RPMI8226 (cell line): ENCODE data around the gene C3AR1.
"Not testable (repeated sequence)": the region's sequence is repeated elsewhere in the genome, so short reads cannot be mapped to it uniquely, and the experiment has no call there.

Experiments used
- DNase-seq: peaks from one replicate; pipeline ENCODE4 v3.0.0-alpha.2; 2015

C3AR1 gene

DNA sequence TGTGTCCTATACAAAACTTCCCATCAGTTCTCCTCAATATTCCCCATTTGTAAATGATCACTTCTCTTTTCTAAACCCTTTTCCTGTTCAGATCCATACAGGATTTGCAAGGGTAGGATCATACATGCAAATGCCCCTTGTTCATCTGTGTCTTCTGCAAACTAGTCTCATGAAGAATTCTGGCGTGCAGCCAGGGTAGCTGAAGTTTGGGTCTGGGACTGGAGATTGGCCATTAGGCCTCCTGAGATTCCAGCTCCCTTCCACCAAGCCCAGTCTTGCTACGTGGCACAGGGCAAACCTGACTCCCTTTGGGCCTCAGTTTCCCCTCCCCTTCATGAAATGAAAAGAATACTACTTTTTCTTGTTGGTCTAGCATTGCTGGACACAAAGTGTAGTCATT, 11.3 kb downstream of the C3AR1 start:
- no peak for DNase-seq

DNA sequence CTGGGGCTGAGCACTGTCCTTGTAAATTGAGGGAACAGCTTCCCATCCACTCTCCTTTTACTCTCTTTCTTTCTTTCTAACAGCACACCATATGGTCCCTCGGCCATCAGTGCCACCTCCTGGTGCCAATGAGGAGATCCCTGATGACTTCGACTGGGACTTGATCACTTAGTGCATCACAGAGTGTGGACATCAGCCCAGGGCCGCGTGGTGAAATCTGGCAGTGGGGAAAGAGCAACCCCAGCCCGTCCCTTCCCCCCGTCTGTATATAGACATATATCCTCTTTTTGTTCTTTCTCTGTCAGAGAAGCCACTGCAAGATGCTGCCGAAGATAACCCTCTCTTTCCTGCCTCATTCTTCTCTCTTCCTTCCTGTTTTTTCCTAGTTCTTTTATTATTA, 13.5 kb downstream of the C3AR1 start:
- no peak for DNase-seq

DNA sequence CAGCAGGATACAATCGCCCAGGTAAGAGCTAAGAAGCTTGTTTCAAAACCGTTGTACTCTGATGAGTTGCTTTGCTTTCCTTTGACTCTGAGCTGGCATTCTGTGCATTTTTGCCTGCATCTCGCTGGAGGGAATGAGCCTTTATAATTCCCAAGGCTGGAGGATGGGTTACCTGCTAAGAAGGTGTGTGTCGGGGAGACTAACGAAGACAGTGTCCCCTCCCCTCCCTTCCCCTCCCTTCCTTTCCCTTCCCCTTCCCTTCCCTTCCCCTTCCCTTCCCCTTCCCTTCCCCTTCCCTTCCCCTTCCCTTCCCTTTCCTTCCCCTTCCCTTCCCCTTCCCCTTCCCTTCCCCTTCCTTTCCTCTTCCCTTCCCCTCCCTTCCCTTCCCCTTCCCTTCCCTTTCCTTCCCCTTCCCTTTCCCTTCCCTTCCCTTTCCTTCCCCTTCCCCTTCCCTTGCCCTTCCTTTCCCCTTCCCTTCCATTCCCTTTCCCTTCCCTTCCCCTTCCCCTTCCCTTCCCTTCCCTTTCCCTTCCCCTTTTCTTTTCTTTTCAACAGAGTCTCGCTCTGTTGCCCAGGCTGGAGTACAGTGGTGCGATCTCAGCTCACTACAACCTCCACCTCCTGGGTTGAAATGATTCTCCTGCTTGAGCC, 15.4 kb downstream of the C3AR1 start:
- no peak for DNase-seq

DNA sequence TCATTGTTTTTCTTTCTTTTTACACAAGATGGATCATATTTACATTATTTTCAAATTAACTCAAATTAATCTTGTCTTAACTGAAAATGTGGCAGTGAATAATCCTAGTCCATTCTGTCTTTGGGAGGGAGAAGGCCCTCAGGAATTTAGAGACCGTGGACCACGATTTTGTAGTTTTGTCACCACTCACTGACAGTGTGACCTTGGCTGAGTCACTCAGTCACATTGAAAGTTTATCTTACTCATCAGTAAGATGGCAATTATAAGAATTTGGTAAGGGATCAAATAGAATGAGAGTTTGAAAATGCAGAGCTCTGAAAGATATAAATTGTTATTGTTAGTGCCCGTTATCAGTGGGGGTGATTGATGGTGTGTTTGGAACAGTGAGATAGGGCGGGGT, 17.3 kb downstream of the C3AR1 start:
- DNase-seq, result no peak

DNA sequence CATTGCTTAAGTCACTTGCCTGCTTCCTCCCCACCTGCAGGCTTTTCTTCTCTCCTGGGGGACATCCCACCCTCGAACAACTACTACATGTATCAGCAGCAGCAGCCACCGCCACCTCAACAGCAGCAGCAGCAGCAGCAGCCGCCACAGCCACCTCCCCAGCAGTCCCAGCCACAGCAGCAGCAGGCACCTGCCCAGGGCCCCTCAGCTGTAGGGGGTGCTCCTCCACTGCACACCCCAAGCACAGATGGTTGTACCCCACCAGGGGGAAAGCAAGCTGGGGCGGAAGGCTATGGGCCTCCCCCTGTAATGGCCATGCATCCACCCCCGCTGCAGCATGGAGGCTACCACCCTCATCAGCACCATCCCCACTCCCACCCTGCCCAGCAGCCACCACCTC, 18.3 kb downstream of the C3AR1 start:
- no peak for DNase-seq

DNA sequence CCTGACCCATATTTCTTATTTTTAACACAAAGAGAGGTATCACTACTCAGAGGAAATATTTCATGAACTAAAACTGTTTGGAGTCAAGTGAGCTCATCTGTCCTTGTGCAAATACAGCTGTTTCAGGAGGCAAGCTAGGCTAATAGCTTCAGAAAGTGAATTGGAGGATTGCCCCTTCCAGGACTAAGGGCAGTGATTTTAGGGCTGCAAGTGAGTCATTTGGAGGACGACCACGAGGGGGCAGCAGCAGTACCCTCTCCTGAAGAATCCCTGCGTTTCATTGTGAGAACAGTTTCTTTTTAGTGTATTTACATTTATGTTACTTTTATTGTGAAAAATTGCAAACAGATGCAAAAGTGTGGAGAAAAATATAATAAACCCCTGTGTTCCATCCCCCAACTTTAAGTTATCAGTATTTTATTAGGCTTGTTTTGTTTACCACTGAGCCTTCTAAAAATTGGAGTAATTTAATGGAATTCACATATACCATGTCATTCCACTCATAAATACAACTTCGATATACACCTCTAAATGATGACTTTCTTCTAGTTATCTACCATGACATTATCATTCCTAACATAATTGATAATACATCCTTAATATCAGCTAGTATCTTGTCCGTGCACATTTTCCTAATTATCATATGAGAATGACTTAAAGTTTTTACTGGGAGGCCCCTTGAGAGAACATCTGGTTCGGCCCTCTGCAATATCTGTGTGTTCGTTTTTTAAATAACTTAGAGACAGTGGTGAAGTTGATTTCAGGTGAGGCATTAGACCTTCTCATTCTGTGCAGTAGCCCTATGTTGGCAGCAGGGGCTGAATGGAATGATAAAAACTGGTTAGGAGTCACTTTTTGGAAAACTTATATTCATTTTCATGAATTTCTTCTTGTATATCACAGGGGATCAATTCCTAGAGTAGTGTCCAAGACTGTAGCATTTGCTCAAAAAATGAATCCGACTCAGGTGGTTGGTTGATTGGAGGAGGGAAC, 19.9 kb downstream of the C3AR1 start:
- DNase-seq, result peak; percentile 78

DNA sequence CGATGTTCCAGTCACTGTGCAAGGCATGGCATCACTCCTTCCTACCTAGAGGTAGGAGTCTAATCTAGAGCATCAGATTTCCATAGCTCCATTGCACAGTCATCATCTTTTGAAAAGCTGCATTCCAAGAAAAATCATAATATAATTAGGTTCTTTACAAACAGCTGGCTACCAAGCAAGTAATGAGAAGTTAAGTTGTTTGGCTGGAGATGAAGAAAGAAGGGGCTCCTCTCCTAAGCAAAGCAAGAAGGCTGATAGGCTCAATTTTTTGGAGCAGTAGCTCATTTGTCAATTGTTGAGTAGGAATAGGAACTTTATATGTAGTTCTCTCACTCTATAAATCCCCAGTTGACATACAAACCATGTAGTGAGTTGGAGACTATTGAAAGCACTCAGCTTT, 25.4 kb downstream of the C3AR1 start:
- DNase-seq, result no peak

DNA sequence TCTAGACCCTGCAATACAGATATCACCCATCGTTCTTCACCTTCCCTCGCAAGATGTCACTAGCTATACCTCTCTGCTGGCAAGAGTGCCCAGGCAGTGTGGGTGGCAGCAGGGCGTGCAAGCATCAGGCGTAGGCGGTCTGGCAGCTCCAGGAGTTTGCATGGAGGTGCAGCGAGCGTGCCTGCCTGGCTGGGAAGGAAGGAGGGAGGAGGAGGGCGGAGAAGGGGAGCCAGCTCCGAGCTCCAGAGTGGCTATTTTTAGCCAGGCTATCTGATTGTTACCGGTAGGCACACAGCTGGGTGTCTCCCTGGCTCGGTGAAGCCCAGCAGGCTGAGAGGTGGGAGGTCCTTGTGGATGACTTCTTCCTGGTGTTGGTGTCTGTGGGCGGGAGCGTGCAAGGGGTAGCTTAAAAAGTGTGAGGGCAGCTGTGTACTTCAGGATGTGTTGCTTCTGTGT, 27.5 kb downstream of the C3AR1 start:
- DNase-seq, result no peak

DNA sequence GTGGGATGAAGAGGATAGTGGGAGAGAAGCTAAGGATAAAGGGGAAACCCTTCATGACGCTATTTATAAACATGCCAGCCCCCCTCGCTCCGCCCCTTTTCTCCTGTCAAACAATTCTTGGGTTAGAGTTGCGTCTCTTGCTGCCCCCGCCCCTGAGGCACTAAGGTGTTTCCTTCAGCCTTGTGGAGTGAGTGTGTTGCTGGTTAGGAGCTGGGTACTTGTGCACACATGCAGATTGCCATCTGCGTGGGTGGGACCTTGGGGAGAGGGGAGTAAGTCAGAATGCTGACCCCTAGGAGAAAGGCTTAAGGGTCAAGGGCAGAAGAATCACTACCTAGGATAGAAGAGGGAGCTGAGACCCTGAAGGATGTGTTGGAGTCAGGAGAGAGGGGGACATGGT, 28.2 kb downstream of the C3AR1 start:
- DNase-seq, result no peak

DNA sequence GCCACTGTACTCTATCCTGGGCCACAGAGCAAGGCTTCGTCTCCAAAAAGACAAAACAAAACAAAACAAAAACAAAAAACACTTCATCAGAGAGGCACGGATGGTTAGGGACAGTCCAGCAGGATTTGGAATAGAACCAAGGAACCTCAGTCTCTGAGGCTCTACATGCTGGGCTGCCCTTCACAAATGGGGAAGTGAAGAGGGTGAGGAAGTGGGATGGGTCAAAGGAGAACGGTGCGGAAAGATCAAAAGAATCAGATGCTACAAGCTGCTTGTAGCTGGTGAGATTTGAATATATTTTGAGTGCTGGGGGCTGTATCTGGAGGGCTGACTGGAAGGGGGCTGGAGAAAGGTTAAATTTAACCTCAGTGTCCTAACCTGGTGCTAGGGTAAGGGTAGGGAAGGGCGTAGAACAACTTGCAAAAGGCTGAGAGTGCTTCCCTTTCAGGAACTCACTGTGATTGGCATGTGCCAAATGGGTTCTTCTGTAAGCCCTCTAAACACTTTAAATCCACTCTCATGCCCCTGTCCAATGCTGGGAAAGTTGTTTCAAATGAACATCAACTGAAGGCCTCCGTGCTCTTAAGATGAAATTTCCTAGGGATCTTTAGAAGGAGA, 29.0 kb downstream of the C3AR1 start:
- peak; percentile 62 for DNase-seq

DNA sequence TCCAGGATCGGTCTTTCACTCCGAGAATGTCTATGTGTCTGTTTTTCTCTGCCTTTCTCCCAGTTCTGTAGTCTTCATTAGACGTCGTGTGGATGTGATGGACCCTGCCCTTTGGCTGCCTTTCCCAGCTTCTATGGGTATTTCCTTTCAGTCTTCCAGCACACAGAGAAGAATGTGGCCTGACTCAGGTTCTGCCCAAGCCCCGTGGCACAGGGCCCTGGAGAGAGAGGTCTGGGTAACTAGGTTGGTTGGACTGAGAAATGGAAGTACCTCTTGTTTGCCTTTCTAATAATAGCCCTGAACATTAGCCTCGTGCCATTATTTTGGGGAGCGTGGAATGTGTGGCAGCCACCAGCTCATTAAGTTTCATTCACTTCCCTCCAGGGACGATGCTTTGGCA, 29.8 kb downstream of the C3AR1 start:
- no peak for DNase-seq

DNA sequence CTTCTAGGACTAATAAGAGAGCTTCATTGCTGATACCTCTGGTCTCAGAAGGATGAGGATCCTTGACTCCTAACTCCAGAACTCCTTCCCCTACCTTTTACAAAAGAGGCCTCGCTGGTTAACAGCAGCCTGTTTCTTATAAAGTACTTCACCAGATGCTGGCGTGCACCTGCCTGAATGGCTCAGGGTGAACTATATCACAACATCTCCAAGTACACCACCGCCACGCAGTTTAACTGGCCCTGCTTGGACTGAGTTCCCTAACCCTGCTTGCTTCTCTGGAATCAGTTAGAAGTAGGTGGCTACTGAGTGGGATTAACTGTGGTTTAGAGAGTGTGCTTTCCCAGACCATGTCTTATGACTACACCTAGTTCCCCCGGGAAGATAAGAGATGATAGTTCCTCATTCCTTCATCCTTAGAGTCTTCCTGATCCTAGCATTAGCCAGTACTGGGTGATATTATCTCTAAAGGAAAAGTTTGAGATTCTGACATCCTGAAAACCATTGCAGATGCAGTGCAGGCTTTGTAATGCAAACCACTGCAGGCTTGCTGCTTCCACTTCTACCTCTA, 30.6 kb downstream of the C3AR1 start:
- DNase-seq, result no peak

DNA sequence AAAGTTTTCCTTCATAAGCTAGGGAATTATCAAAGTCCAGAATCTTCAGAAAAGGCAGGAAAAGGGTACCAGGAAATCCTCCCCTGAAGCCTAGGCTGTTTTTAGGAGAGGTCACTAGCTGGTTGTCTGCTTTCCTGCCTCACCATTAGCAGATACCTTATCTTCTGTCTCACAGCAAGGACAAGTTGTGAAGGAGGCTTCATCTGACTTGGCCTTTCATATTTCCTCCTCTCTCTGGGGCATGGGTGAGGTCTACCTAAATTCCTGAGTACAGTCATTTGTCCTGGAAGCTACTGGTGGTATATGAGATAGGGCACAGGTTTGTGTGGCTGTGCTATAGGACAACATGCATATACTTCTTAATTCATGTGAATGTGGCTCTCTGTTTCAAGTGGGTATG, 31.4 kb downstream of the C3AR1 start:
- DNase-seq, result no peak

DNA sequence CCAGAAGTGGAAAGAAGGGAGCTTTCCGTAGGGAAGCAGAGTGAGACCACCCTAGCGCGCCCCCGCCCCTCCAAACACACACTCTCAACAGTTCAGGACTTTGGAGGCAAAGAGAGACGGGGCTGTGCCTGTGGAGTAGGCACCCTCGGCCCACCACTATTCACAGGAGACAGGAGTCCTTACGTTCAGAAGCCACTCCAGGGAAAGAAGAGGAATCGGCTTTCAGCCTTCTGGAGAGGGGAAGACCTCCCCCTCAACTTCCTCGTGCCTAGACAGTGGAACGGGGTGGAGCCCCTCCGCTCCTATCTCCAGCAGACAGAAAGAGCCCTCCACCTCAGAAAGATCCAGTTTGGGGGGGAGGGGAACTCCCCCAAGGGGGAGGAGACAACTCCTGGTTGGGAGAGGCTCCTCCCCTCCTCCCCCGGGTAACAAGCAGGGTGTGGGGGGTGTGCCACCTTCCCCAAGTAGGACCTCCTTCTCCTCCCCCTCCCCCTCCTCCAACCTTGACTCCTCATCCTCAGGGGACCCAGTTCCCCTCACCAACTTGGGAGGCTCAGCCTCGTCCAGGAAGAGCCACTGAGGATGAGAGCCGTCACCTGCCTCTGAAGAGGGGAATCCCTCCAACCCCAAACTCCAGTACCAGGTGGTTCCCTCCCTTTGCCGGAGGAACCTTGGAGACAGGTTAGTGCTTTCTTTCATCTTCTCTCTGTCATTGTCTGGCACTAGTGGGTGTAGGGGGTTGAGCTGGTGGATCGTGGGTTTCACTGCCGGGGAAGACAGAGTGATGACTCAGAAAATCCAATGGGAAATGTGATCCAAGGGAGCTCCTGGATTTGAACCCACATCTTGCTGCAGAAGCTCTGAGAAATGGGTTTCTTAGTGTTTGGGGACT, 32.8 kb downstream of the C3AR1 start:
- DNase-seq, result peak; percentile 19

DNA sequence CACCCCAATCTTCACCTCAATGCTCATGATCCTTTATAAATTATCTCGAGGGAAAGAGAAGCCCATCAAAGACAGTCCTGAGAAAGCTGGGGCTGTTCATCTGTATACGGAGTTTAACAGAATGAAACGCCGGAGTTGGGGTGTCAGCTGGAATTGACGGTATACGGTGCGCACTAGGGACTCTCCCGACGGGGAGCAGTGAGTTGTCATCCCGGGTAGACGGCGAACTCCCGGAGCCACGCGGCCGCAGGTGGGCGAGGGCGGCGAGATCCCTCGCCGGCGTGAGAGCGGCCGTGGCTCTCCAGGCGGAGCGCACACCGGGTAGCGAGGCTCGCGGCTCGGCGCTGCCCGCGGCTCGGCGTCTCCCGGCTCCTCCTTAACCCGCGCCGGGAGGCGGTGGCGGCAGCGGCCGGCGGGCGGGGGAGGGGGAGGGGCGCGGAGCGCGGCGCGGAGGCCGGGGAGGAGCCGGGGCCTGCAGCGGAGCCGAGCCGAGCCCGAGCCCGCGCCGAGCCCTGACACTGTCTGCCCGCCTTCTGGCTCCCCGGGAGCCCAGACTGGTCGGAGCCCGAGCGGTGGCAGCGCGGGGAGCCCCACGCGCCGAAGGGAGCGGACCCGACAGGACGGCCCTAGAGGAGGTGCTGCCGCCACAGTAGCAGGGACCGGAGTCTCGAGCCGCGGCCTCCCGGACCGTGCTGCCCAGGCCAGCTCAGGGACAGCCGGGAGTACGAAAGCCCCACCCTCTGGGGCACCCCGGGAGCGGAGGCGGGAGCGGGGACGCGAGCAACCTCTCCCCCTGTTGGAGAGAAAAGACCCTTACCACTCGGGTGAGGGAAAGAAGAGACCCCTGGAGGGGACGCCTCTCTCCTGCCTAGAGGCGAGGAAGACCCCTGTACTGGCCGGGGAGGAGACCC, 33.7 kb downstream of the C3AR1 start, which contains the start of gene FOXJ2:
TSS of gene FOXJ2 (plus strand) at position 475 of the 911 bp plus-strand sequence. CDS start 7,117 bp downstream, outside the sequence.
- DNase-seq, result peak; percentile 81

DNA sequence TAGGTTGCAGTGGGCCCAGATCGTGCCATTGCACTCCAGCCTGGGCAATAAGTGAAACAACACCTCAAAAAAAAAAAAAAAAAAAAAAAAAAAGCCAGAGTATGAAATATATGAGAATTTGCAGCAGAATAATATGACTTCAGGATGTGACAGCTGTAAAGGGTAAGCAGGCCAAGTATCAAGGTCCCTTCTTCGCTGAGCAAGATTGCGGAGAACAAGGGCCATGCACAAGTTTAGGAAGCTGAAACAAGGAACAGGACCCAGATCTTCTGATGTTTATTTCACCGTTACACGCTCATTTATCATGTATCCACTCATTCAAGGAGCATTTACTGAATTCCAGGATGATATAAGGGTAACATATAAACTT, 34.3 kb downstream of the C3AR1 start:
- no peak for DNase-seq

DNA sequence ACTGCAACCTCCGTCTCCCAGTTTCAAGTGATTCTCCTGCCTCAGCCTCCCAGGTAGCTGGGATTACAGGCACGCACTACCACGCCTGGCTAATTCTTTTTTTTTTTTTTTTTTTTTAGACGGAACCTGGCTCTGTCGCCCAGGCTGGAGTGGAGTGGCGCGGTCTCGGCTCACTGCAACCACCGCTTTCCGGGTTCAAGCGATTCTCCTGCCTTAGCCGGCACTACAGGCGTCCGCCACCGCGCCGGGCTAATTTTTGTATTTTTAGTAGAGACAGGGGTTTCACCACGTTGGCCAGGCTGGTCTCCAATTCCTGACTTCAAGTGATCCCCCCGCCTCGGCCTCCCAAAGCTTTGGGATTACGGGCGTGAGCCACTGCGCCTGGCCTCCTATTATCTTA, 35.1 kb downstream of the C3AR1 start:
- DNase-seq, result not testable (repeated sequence)

DNA sequence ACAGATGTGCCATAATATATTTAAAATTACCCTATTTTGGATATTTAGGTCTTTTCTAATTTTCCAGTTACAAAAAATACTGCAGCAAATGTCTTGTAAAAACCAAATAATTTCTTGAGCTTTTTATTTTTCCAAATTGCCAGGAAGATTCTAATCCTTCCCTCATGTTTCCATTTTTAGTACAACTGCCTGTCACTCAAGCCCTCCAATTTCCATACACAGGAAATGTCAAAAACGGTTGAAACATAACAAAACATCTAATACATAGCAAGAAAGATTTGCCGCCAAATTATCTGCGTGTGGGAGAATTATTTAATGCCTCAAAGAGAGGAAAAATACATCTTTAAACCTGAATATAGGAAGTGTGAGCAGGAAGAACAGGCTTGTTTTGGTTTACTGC, 36.0 kb downstream of the C3AR1 start:
- no peak for DNase-seq

DNA sequence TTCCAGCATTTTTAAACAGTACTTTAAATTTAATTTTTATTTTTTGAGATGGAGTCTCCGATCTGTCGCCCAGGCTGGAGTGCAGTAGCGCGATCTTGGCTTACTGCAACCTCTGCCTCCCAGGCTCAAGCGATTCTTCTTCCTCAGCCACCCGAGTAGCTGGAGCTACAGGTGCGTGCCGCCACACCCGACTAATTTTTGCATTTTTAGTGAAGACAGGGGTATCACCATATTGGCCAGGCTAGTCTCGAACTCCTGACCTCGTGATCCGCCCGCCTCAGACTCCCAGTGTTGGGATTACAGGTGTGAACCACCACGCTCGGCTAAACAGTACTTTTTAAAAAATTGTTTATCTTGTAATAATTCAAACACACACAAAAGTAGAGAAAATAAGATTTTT, 37.9 kb downstream of the C3AR1 start:
- no peak for DNase-seq

DNA sequence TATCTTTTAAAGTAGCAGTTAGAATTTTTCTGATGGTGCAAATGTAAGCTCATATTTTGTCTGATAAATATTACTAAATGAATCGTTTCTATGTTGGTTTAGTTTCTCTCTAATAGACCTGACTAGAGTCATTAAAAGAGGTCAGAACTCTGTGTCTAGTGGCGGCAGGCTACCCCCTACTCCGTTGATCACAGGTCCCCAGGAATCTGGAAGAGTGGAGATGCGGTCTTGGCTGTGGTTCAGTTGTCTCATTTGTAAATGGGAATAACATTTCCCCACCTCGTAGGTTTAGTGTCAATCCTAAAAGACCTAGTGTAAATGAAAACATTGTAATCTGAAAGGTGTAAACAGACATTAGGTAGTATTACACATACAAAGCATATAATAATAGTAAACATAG, 38.3 kb downstream of the C3AR1 start:
- no peak for DNase-seq

DNA sequence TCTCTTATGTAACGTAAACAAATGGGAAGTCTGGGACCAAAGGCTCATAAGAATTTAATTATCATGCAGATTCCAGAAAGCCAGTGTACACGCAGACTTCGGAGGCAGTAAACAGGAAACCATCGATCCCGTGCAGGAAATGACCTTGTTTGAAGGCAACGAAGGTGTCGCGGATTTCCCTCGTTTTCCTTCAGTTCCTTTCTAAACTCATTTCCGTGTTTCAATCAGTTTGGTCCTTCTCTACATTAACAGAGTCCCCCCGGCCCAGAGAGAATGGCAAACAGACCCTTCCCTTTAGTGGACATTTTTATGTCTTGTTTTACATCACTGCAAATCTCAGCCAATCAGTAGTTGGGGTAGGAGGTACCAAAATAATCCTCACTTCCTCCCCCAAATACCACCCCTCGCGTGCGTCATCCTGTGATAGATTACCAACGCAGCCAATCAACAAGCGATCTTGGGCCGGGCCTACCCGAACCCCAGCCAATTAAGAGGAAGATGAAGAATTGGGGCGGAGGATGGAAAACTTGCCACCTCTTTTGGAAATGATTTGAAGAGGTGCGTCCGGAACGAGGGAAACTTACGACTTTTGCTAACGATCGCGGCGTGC, 39.8 kb downstream of the C3AR1 start:
- peak; percentile 98 for DNase-seq
